ENCODE results near the gene RAPGEF1.
"Not testable (repeated sequence)": the region's sequence is repeated elsewhere in the genome, so short reads cannot be mapped to it uniquely, and the experiment has no call there.

RAPGEF1 gene, protein sequence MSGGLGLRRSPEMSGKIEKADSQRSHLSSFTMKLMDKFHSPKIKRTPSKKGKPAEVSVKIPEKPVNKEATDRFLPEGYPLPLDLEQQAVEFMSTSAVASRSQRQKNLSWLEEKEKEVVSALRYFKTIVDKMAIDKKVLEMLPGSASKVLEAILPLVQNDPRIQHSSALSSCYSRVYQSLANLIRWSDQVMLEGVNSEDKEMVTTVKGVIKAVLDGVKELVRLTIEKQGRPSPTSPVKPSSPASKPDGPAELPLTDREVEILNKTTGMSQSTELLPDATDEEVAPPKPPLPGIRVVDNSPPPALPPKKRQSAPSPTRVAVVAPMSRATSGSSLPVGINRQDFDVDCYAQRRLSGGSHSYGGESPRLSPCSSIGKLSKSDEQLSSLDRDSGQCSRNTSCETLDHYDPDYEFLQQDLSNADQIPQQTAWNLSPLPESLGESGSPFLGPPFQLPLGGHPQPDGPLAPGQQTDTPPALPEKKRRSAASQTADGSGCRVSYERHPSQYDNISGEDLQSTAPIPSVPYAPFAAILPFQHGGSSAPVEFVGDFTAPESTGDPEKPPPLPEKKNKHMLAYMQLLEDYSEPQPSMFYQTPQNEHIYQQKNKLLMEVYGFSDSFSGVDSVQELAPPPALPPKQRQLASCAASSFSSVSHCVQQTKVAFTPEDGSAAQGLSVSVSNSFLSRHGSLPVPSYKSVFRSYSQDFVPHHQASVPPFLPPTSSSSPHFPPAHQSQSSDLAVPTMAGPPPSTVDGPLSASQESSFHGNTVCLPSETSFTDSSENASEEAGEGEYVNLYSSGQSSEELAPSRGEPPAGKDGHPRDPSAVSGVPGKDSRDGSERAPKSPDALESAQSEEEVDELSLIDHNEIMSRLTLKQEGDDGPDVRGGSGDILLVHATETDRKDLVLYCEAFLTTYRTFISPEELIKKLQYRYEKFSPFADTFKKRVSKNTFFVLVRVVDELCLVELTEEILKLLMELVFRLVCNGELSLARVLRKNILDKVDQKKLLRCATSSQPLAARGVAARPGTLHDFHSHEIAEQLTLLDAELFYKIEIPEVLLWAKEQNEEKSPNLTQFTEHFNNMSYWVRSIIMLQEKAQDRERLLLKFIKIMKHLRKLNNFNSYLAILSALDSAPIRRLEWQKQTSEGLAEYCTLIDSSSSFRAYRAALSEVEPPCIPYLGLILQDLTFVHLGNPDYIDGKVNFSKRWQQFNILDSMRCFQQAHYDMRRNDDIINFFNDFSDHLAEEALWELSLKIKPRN (N-terminal part only)

GRCh38 chr9:131739959-131740648, at the start of gene RAPGEF1:
TSS of gene RAPGEF1 (minus strand) at chr9:131740076. CDS start at chr9:131739830, 246 bp downstream.
- peak; percentile 95 for DNase-seq

DNA sequence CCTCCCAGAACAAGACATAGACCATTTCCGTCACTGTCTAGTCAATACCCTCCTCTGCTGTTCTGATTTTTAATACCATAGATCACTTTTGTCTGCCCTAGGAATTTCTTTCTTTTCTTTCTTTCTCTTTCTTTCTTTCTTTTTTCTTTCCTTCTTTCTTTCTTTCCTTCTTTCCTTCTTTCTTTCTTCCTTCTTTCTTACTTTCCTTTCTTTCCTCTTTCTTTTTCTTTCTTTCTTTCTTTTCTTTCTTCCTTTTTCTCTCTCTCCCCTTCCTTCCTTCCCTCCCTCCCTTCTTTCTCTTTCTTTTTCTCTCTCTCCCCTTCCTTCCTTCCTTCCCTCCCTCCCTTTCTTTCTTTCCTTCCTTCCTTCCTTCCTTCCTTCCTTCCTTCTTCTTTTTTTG, 49.0 kb upstream of the RAPGEF1 start:
- no peak for DNase-seq

- no peak for DNase-seq
Measured at GRCh38 chr9:131787838-131788237, 48.0 kb upstream of the RAPGEF1 start.

- DNase-seq, result no peak
Measured at GRCh38 chr9:131784748-131785501, 45.0 kb upstream of the RAPGEF1 start.

- no peak for DNase-seq
Measured at GRCh38 chr9:131781069-131781468, 41.2 kb upstream of the RAPGEF1 start.

DNA sequence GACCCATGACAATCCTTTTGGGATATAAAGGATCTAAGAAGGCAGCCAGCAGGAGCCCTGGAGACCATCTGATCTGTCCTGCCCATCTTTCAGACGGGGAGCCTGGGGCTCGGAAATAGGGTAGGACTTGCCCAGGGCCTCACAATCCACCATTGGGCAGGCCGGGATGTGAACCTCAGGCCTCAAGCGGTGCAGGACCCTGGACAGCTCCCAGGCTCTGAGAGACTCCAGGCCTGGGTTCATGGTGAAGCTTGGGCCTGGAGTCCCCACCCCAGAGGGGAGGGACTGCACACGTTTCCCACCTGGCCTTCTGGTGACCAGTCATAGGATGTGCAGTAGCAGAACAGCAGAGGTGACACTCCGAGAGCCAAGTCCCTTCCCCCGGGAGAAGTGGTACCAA, 36.6 kb upstream of the RAPGEF1 start:
- DNase-seq, result no peak

DNA sequence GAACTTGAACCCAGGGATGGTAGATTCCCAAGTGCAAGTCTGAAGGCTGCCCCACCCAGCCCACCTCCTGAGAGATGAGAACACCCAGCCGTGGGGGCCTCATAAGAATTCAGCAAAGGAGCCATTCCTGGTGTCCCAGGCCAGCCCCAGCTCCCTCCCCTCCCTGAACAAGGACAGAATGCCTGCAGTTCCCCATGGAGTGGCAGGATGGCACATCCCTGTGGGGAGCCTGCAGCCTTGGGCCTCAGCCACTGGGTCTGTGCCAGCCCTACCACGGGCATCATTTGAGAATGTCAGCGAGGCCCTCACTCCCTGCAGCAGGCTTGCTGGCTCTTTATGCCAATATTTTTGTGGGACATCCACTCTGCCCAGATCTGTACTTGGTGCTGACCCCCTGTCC, 36.2 kb upstream of the RAPGEF1 start:
- DNase-seq, result no peak

GRCh38 chr9:131774636-131775035, 34.8 kb upstream of the RAPGEF1 start:
- no peak for DNase-seq

- no peak for DNase-seq
Measured at GRCh38 chr9:131773911-131774379, 34.1 kb upstream of the RAPGEF1 start.

- no peak for DNase-seq
Measured at GRCh38 chr9:131772940-131773339, 33.1 kb upstream of the RAPGEF1 start.

GRCh38 chr9:131771646-131772045, 31.8 kb upstream of the RAPGEF1 start:
- no peak for DNase-seq

DNA sequence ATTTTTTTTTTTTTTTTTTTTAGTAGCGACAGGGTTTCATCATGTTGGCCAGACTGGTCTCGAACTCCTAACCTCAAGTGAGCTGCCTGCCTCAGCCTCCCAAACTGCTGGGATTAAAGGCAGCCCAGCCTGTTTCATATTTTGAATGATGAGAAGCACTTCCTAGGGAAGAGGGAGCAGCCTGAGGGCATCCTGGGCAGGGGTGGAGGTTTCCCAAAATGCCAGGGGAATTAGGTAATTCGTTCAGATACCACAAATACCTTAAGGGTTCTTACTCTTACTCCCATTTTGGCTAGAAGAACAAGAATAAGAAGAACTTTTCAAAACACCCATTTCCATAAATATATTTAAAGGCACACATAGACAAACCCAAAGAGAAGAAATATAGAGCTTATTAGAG, 29.5 kb upstream of the RAPGEF1 start:
- DNase-seq, result no peak

DNA sequence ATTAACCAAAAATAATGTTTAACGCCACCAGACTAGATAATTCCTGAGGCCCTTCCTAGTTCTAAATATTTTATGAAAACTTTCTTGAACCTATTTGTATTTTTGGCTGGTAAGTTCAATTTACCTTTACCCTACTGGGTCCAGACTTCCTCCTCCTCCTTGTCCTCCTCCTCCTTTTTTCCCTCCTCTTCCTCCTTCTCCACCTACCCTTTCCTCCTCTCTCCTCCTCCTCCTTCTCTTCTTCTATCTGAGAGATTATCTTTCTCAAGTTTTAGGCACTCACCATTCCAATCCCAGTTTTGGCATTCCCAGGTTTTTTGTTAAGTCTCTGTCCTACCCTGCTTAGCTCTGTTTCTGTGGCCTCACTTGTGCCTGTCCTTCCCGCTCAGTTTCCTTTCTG, 24.7 kb upstream of the RAPGEF1 start:
- DNase-seq, result no peak

- peak; percentile 92 for DNase-seq
Measured at GRCh38 chr9:131762356-131762932, 22.6 kb upstream of the RAPGEF1 start.

DNA sequence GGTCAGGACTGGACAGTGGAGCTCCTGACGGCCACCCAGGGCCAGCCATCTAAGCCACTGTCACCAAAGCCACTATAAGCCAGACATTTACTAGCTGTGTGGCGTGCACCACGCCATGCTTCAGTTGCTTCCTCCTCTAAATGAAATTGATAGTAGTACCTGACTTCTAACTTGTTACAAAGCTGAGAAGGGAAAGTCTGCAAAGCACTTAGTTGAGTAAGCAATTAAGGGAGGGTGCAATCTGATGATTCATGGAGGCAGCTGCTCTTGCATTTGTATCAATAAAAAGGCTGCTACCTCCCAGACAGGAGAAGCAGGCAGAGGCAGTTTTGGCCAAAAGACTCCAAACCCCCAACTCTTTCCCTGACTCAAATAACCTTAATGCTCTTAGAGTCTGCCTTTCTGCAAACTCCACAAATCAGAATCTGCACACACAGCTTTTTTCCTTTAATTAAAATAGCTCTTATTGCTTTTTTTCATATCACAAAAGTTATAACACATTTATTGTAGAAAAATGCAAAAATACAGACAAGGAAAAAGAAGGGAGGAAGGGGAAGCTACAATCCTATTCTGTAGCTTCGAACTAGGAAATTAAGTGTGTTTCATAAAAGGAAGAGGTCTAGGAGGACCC, 19.3 kb upstream of the RAPGEF1 start:
- DNase-seq, result no peak

GRCh38 chr9:131757549-131757948, 17.7 kb upstream of the RAPGEF1 start:
- no peak for DNase-seq

DNA sequence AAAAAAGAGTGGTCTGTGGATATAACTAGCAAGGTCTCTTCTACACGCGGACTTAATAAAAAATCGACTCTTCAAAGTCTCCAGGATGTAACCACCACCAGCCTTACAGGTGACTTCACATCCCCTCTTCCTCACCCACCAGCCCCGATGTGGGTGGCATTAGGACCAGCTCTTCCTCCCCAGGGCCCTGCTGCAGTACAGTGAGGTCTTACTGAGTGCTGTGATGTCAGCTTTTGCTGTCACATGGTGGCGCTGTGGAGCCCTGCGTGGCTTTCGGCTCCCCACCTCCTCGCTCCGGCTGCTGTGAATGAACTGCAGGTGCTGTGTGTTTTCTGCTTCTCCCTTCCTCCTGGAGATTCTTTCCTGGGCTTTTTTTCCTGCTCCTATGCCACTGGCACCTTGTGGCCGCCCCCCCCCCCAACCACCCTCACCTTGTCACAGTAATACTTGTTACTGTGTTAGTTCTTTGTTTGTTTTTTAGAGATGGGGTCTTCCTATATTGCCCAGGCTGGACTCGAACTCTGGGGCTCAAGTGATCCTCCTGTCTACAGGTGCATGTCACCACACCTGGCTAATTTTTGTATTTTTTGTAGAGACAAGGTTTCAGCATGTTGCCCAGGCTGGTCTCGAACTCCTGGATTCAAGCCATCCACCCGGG, 15.8 kb upstream of the RAPGEF1 start:
- DNase-seq, result peak; percentile 94

DNA sequence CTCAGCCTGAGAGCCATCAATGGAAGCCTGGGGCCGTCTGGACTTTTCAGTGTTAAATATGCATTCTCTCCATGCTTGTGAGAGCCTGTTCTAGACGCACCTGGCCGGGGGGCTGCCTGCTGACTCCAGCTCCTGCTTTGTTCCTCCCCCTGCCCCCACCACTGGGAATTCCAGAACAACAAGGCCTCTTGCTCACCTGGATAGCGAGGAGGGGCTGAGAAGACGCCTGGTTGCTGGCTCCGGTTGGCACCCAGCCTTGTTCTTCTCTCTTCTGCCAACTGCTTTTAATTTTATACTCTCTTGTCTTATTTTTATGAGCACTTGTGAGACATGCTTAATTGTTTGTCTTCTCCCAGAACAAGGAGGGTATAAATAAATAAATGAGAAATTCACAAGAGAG, 15.0 kb upstream of the RAPGEF1 start:
- no peak for DNase-seq

DNA sequence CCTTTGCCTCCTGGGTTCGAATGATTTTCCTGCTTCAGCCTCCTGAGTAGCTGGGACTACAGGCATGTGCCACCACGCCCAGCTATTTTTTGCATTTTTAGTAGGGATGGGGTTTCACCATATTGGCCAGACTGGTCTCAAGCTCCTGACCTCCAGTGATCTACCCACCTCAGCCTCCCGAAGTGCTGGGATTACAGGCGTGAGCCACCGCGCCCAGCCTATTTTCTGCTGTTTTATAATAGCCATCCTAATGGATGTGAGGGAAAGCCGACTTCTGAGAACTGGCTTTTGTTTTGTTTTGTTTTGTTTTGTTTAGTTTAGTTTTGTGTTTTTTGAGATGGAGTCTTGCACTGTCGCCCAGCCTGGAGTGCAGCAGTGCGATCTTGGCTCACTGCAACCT, 13.9 kb upstream of the RAPGEF1 start:
- DNase-seq, result not testable (repeated sequence)

DNA sequence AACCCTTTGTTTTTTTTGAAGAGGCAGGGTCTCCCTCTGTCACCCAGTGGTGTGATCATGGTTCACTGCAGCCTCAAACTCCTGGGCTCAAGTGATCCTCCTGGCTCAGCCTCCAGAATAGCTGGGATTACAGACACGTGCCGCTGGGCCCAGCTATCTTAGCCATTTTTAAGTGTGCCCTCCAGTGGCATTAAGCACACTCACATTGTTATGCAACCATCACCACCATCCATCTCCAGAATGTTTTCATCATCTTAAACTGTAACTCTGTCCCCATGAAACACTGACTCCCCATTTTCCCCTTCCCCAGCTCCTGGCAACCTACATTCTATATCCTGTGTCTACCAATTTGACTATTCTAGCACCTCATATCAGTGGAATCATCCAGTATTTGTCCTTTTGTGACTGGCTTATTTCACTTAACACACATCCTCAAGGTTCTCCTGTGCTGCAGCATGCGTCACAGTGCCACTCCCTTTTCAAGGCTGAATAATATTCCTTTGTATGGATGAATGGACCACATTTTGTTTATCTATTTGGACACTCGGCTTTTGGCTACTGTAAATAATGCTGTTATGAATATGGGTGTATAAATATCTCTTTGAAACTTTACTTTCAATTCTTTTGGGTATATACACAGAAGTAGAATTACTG, 12.5 kb upstream of the RAPGEF1 start:
- no peak for DNase-seq
